Activated B cell treated with CpG ODN at 0.5 μM for 24 hours (primary cell): ENCODE results near the gene RIPOR3. TPM values are rescaled to one million over a fixed set of nuclear protein-coding genes. Genes with fewer than 3 reads are reported as not detected.
A peak's percentile ranks its signal among the peaks of the same experiment; 100 is the strongest.

ENCODE experiments used
- ATAC-seq: fragments of 200-7000 bp; cut with Tn5 transposase; one replicate; pipeline ENCODE4 v1.10.0; 2021; ENCODE audit warnings: low read depth, mild to moderate bottlenecking, moderate library complexity
- CTCF ChIA-PET: fragments of 350-600 bp; sonication (Branson Sonifier 250); formaldehyde crosslinking; loops from one replicate; lab custom pipeline; 2021; ENCODE audit warnings: antibody characterized with exemption; lab: Charles Lee
- POLR2A ChIA-PET: fragments of 350-600 bp; sonication (Branson Sonifier 250); formaldehyde crosslinking; loops from one replicate; lab custom pipeline; 2021; ENCODE audit warnings: antibody characterized with exemption; lab: Charles Lee
- DNase-seq: peaks from one replicate; pipeline ENCODE4 v3.0.0; 2022
- H3K27ac Mint-ChIP-seq: one replicate; pipeline ENCODE4 v1.8.0; 2020; ENCODE audit warnings: mixed read lengths
- H3K27me3 Mint-ChIP-seq: one replicate; pipeline ENCODE4 v1.8.0; 2021; ENCODE audit warnings: mixed read lengths
- H3K36me3 Mint-ChIP-seq: one replicate; pipeline ENCODE4 v1.8.0; 2021; ENCODE audit warnings: low read depth, mixed read lengths
- H3K4me1 Mint-ChIP-seq: one replicate; pipeline ENCODE4 v1.8.0; 2021; ENCODE audit warnings: mixed read lengths
- H3K4me3 Mint-ChIP-seq: one replicate; pipeline ENCODE4 v1.8.0; 2020; ENCODE audit warnings: mild to moderate bottlenecking, mixed read lengths
- H3K9me3 Mint-ChIP-seq: one replicate; pipeline ENCODE4 v1.8.0; 2020; ENCODE audit warnings: mixed read lengths
- CTCF ChIP-seq: fragments of 200-600 bp; IDR thresholded peaks from one replicate; pipeline ENCODE4 v1.8.0; 2022; ENCODE audit warnings: antibody characterized with exemption, mild to moderate bottlenecking
- intact Hi-C: fragments of 100-400 bp; cut with micrococcal nuclease; formaldehyde crosslinking; loops from one replicate; pipeline ENCODE4 v1.15.1; 2024
- total RNA-seq: library from RNA; stranded (reverse); gene quantifications from 2 replicates; pipeline ENCODE4 v1.2.3, GENCODE V29; 2022

RIPOR3 gene
- total RNA-seq, 1 donor from 2014 or later, result not detected

GRCh38 chr20:50729901-50730764 is 38.8 kb upstream of the RIPOR3 start:
- ATAC-seq (no peak), DNase-seq (no peak)
- CTCF ChIA-PET, result interaction anchor here (1.5 kb wide), 1 partner anchor 20 kb away, joined by 4 read pairs; no protein-coding TSS in a partner anchor
- no peak for TF ChIP-seq CTCF
- Mint-ChIP-seq H3K9me3 (no peaks in the 10 kb centered on the region), H3K4me3 (peak overlapping the region; percentile 89), H3K27me3 (peaks cover 2% of the 10 kb centered on the region), H3K4me1 (peaks cover 16% of the 10 kb centered on the region), H3K36me3 (peaks cover 1% of the 10 kb centered on the region), H3K27ac (peak overlapping the region; percentile 71)
- intact Hi-C loops, result loop anchor here (5.0 to 10.0 kb wide), 5 partner anchors 128 to 1462 kb away; partner anchors contain the start of gene ZFP64
- POLR2A ChIA-PET, result interaction anchor here (0.6 to 1.4 kb wide), 5 partner anchors 19 to 1018 kb away, joined by 3 to 4 read pairs (median 3); partner anchors contain the start of gene ADNP

GRCh38 chr20:50728981-50729874 is 37.9 kb upstream of the RIPOR3 start:
- ATAC-seq (no peak), DNase-seq (no peak)
- POLR2A ChIA-PET, result interaction anchor here (0.6 kb wide), 2 partner anchors 202 to 577 kb away, joined by 3 read pairs; partner anchors contain the start of gene ADNP
- Mint-ChIP-seq H3K27me3 (peaks cover 2% of the 10 kb centered on the region), H3K4me1 (peaks cover 16% of the 10 kb centered on the region), H3K4me3 (no peak overlapping the region), H3K36me3 (peaks cover under 1% of the 10 kb centered on the region), H3K27ac (no peak overlapping the region), H3K9me3 (no peaks in the 10 kb centered on the region)
- TF ChIP-seq CTCF, result no peak
- intact Hi-C loops, result no loop called here
- CTCF ChIA-PET, result interaction anchor here (1.5 kb wide), 1 partner anchor 21 kb away, joined by 4 read pairs; no protein-coding TSS in a partner anchor

- ATAC-seq, result no peak
- ChIA-PET CTCF (no interaction called here), POLR2A (interaction anchor here (0.7 kb wide), 1 partner anchor 77 kb away, joined by 3 read pairs; no protein-coding TSS in a partner anchor)
- H3K36me3 Mint-ChIP-seq, result no peaks in the 10 kb centered on the region
- intact Hi-C loops, result no loop called here
- peaks cover 16% of the 10 kb centered on the region for H3K4me1 Mint-ChIP-seq
- no peak overlapping the region for H3K4me3 Mint-ChIP-seq
- H3K27me3 Mint-ChIP-seq, result peaks cover 2% of the 10 kb centered on the region
- no peak for DNase-seq
- H3K9me3 Mint-ChIP-seq, result no peaks in the 10 kb centered on the region
- H3K27ac Mint-ChIP-seq, result no peak overlapping the region
- TF ChIP-seq CTCF, result no peak
These were observed 37.2 kb upstream of the RIPOR3 start for GRCh38 chr20:50728486-50728980.

GRCh38 chr20:50727792-50728485 is 36.6 kb upstream of the RIPOR3 start:
- H3K27ac Mint-ChIP-seq, result no peak overlapping the region
- no peaks in the 10 kb centered on the region for H3K9me3 Mint-ChIP-seq
- ATAC-seq (no peak), DNase-seq (no peak)
- ChIA-PET POLR2A (interaction anchor here (0.5 to 0.7 kb wide), 3 partner anchors 55 to 77 kb away, joined by 3 to 16 read pairs (median 3); no protein-coding TSS in a partner anchor), CTCF (no interaction called here)
- intact Hi-C loops, result no loop called here
- H3K4me3 Mint-ChIP-seq, result no peak overlapping the region
- no peak for TF ChIP-seq CTCF
- H3K4me1 Mint-ChIP-seq, result peaks cover 13% of the 10 kb centered on the region
- peaks cover 2% of the 10 kb centered on the region for H3K27me3 Mint-ChIP-seq
- no peaks in the 10 kb centered on the region for H3K36me3 Mint-ChIP-seq
